HFFc6 (cell line): ENCODE measurements around the gene CHERP. TPM values are rescaled to one million over a fixed set of nuclear protein-coding genes. Genes with fewer than 3 reads are reported as not detected.
A peak's percentile ranks its signal among the peaks of the same experiment; 100 is the strongest.

ENCODE experiments used
- DNase-seq: peaks from one replicate; pipeline ENCODE4 v3.0.0-alpha.2; 2018
- H3K27ac Mint-ChIP-seq: 2 replicates; pipeline ENCODE4 v1.8.0; 2020; ENCODE audit warnings: mild to moderate bottlenecking, mixed read lengths
- H3K27me3 Mint-ChIP-seq: 2 replicates; pipeline ENCODE4 v1.8.0; 2021; ENCODE audit warnings: mild to moderate bottlenecking, moderate library complexity, mixed read lengths; ENCODE audit not compliant: insufficient read depth
- H3K36me3 Mint-ChIP-seq: 2 replicates; pipeline ENCODE4 v1.8.0; 2021; ENCODE audit warnings: low read depth, mixed read lengths
- H3K4me1 Mint-ChIP-seq: 2 replicates; pipeline ENCODE4 v1.8.0; 2020; ENCODE audit warnings: low read depth, mixed read lengths
- H3K4me3 Mint-ChIP-seq: 2 replicates; pipeline ENCODE4 v1.8.0; 2020; ENCODE audit warnings: mild to moderate bottlenecking, moderate library complexity, mixed read lengths
- H3K9me3 Mint-ChIP-seq: 2 replicates; pipeline ENCODE4 v1.8.0; 2020; ENCODE audit warnings: mild to moderate bottlenecking, mixed read lengths
- CTCF ChIP-seq: fragments of 200-600 bp; sonication (generic); IDR thresholded peaks from 2 replicates; pipeline ENCODE4 v1.5.0; 2021; ENCODE audit warnings: antibody characterized with exemption, mild to moderate bottlenecking
- total RNA-seq, 6 experiments: library from RNA; stranded (reverse); fragmentation: NEBNext Ultra II Directional; extraction: Animal tissue kit (Norgen Biotek cat#: 25700); gene quantifications; 2 replicates in 1 of 6; 3 replicates in 5 of 6; pipeline ENCODE4 v1.2.3, GENCODE V29; 2021

Gene CHERP
- total RNA-seq, 6 experiments from 2014 or later: 30.4 to 38.5 (median 34.6) TPM

- no peak for TF ChIP-seq CTCF
- no peak for DNase-seq
- H3K27ac Mint-ChIP-seq: peak overlapping the region; percentile 86
- H3K9me3 Mint-ChIP-seq: no peaks in the 10 kb centered on the region
- peak overlapping the region; percentile 98 for H3K4me3 Mint-ChIP-seq
- peaks cover 27% of the 10 kb centered on the region for H3K4me1 Mint-ChIP-seq
- H3K36me3 Mint-ChIP-seq: peaks cover 25% of the 10 kb centered on the region
- H3K27me3 Mint-ChIP-seq: peaks cover 5% of the 10 kb centered on the region
Measured at GRCh38 chr19:16542910-16543472, 754 bp upstream of the CHERP start.

GRCh38 chr19:16541526-16542044, 652 bp downstream of the CHERP start:
- Mint-ChIP-seq H3K27ac (peak overlapping the region; percentile 89), H3K9me3 (no peaks in the 10 kb centered on the region), H3K4me1 (peaks cover 27% of the 10 kb centered on the region), H3K36me3 (peaks cover 35% of the 10 kb centered on the region), H3K4me3 (peak overlapping the region; percentile 98), H3K27me3 (peaks cover 3% of the 10 kb centered on the region)
- peak; percentile 9 for DNase-seq
- no peak for TF ChIP-seq CTCF

- Mint-ChIP-seq H3K4me1 (peaks cover 27% of the 10 kb centered on the region), H3K9me3 (no peaks in the 10 kb centered on the region), H3K36me3 (peaks cover 35% of the 10 kb centered on the region), H3K27ac (peak overlapping the region; percentile 89), H3K27me3 (peaks cover 3% of the 10 kb centered on the region), H3K4me3 (peak overlapping the region; percentile 98)
- DNase-seq: no peak
- no peak for TF ChIP-seq CTCF
Measured at GRCh38 chr19:16540948-16541347, 1.3 kb downstream of the CHERP start.

- Mint-ChIP-seq H3K27me3 (peaks cover 6% of the 10 kb centered on the region), H3K9me3 (no peaks in the 10 kb centered on the region), H3K36me3 (peaks cover 36% of the 10 kb centered on the region), H3K4me3 (no peak overlapping the region), H3K27ac (no peak overlapping the region), H3K4me1 (peaks cover 10% of the 10 kb centered on the region)
- no peak for TF ChIP-seq CTCF
- no peak for DNase-seq
Measured at GRCh38 chr19:16537111-16537510, 5.1 kb downstream of the CHERP start.

GRCh38 chr19:16536130-16536529, 6.1 kb downstream of the CHERP start:
- H3K4me1 Mint-ChIP-seq: peaks cover 4% of the 10 kb centered on the region
- DNase-seq: no peak
- peaks cover 33% of the 10 kb centered on the region for H3K36me3 Mint-ChIP-seq
- no peaks in the 10 kb centered on the region for H3K9me3 Mint-ChIP-seq
- no peak overlapping the region for H3K27ac Mint-ChIP-seq
- no peak overlapping the region for H3K4me3 Mint-ChIP-seq
- no peak for TF ChIP-seq CTCF
- peaks cover 6% of the 10 kb centered on the region for H3K27me3 Mint-ChIP-seq
